HCT116 (cell line): ENCODE measurements around the gene CCNL1. TPM values are rescaled to one million over a fixed set of nuclear protein-coding genes. Genes with fewer than 3 reads are reported as not detected.
"Not testable (repeated sequence)": the region's sequence is repeated elsewhere in the genome, so short reads cannot be mapped to it uniquely, and the experiment has no call there.

Experiments
- ATAC-seq: fragments of 200-7000 bp; cut with Tn5 transposase; 2 replicates; pipeline ENCODE4 v1.9.1; 2020; ENCODE audit warnings: mild to moderate bottlenecking, moderate library complexity
- BruUV-seq: library from RNA; stranded (reverse); fragments of 400-500 nt; replicated peaks from 2 replicates; lab custom pipeline; 2021; lab: Mats Ljungman, UMichigan
- CTCF ChIA-PET: fragments of 300-600 bp; sonication (Branson Sonifier 250); formaldehyde crosslinking; loops from one replicate; lab custom pipeline; 2021; ENCODE audit warnings: antibody characterized with exemption; lab: Charles Lee
- POLR2A ChIA-PET: fragments of 300-600, 350-600 bp; sonication (Branson Sonifier 250); formaldehyde crosslinking; loops from one replicate; lab custom pipeline; 2021; ENCODE audit warnings: antibody characterized with exemption; lab: Charles Lee
- RAD21 ChIA-PET, 2 experiments: fragments of 300-600 bp; sonication (Branson Sonifier 250); formaldehyde crosslinking; loops; one replicate each; lab custom pipeline; 2023; ENCODE audit warnings: low total read pairs in 2 of 2; ENCODE audit not compliant: uncharacterized antibody in 2 of 2, unreplicated experiment in 2 of 2, low non-redundant PET in 1 of 2; lab: Charles Lee
- DNase-seq: peaks from one replicate; pipeline ENCODE4 v3.0.0-alpha.2; 2010; ENCODE audit warnings: low read depth, low spot score
- H2AFZ ChIP-seq: fragments of 200-600 bp; shearing (Covaris generic), sonication (generic); 2 replicates; pipeline ENCODE4 v1.6.1; 2017; ENCODE audit warnings: low read depth, mixed run types, mixed read lengths, antibody characterized with exemption, low read length; ENCODE audit not compliant: poor library complexity, severe bottlenecking
- H3K27ac ChIP-seq: 2 replicates; pipeline ENCODE4 v1.5.1; 2012; ENCODE audit warnings: low read depth, low read length
- H3K27me3 ChIP-seq: fragments of 200-600 bp; sonication (generic); 2 replicates; pipeline ENCODE4 v1.6.1; 2016; ENCODE audit warnings: mixed run types, low read length, mixed read lengths; ENCODE audit not compliant: insufficient read depth
- H3K36me3 ChIP-seq, 2 experiments: fragments of 200-500 bp in 1 of 2; fragments of 200-600 bp in 1 of 2; sonication (Bioruptor generic) in 1 of 2; sonication (generic) in 1 of 2; 2 replicates each; pipeline versions ENCODE4 v1.5.1 to v1.6.1; 2014 to 2016; ENCODE audit warnings: low read length in 2 of 2, inconsistent platforms in 1 of 2, mixed read lengths in 1 of 2, mixed run types in 1 of 2; ENCODE audit not compliant: insufficient read depth in 2 of 2, control insufficient read depth in 1 of 2
- H3K4me1 ChIP-seq, 2 experiments: fragments of 200-600 bp in 1 of 2; sonication (generic) in 1 of 2; 2 replicates each; pipeline versions ENCODE4 v1.5.1 to v1.6.1; 2012 to 2017; ENCODE audit warnings: low read length in 2 of 2, inconsistent platforms in 1 of 2, mild to moderate bottlenecking in 1 of 2, mixed read lengths in 1 of 2, mixed run types in 1 of 2, moderate library complexity in 1 of 2; ENCODE audit not compliant: insufficient read depth in 2 of 2, control insufficient read depth in 1 of 2
- H3K4me2 ChIP-seq: fragments of 200-600 bp; sonication (generic); 2 replicates; pipeline ENCODE4 v1.6.1; 2017; ENCODE audit warnings: mixed run types, low read length, mixed read lengths
- H3K4me3 ChIP-seq, 2 experiments: fragments of 200-600 bp in 1 of 2; sonication (generic) in 1 of 2; replicated peaks in 1 of 2; 2 replicates each; pipeline ENCODE4 v1.5.1; 2011 to 2016; ENCODE audit warnings: low read length in 2 of 2, control low read depth in 1 of 2, low read depth in 1 of 2, mild to moderate bottlenecking in 1 of 2, mixed read lengths in 1 of 2, mixed run types in 1 of 2
- H3K79me2 ChIP-seq: fragments of 200-600 bp; sonication (generic); 2 replicates; pipeline ENCODE4 v1.6.1; 2017; ENCODE audit warnings: mild to moderate bottlenecking, mixed run types, low read length, moderate library complexity, mixed read lengths; ENCODE audit not compliant: insufficient read depth
- H3K9ac ChIP-seq: fragments of 200-600 bp; sonication (generic); 2 replicates; pipeline ENCODE4 v1.6.1; 2016; ENCODE audit warnings: low read length, mixed read lengths
- H3K9me2 ChIP-seq: fragments of 200-600 bp; sonication (generic), shearing (Covaris generic); 2 replicates; pipeline ENCODE4 v1.6.1; 2017; ENCODE audit warnings: mixed run types, mild to moderate bottlenecking, moderate library complexity; ENCODE audit not compliant: insufficient read depth
- H3K9me3 ChIP-seq, 2 experiments: fragments of 200-500 bp in 1 of 2; fragments of 200-600 bp in 1 of 2; sonication (Bioruptor generic) in 1 of 2; sonication (generic) in 1 of 2; 2 replicates each; pipeline ENCODE4 v1.6.1; 2014 to 2017; ENCODE audit warnings: low read length in 2 of 2, mixed read lengths in 2 of 2, inconsistent platforms in 1 of 2, low read depth in 1 of 2, mild to moderate bottlenecking in 1 of 2, mixed run types in 1 of 2, moderate library complexity in 1 of 2; ENCODE audit not compliant: control insufficient read depth in 1 of 2, insufficient read depth in 1 of 2
- H4K20me1 ChIP-seq: fragments of 200-600 bp; sonication (generic), shearing (Covaris generic); 2 replicates; pipeline ENCODE4 v1.6.1; 2017; ENCODE audit warnings: mixed run types, mild to moderate bottlenecking, moderate library complexity; ENCODE audit not compliant: insufficient read depth
- ATF3 ChIP-seq: IDR thresholded peaks from 2 replicates; pipeline ENCODE4 v1.6.1; 2012
- CBX3 ChIP-seq: IDR thresholded peaks from 2 replicates; pipeline ENCODE4 v1.6.1; 2012; ENCODE audit warnings: low read depth
- EGR1 ChIP-seq: IDR thresholded peaks from 2 replicates; pipeline ENCODE4 v1.6.1; 2012; ENCODE audit warnings: low read depth
- ELF1 ChIP-seq: IDR thresholded peaks from 2 replicates; pipeline ENCODE4 v1.6.1; 2012; ENCODE audit warnings: low read depth, borderline replicate concordance
- EZH2 ChIP-seq: fragments of 200-600 bp; sonication (generic); IDR thresholded peaks from 2 replicates; pipeline ENCODE4 v1.6.1; 2017; ENCODE audit warnings: antibody characterized with exemption, mixed run types
- EZH2phosphoT487 ChIP-seq: fragments of 200-600 bp; IDR thresholded peaks from 2 replicates; pipeline ENCODE4 v1.6.1; 2018; ENCODE audit warnings: antibody characterized with exemption, borderline replicate concordance
- JUND ChIP-seq: IDR thresholded peaks from 2 replicates; pipeline ENCODE4 v1.6.1; 2012
- RAD21 ChIP-seq: IDR thresholded peaks from 2 replicates; pipeline ENCODE4 v1.6.1; 2012; ENCODE audit warnings: low read depth, mild to moderate bottlenecking
- SIN3A ChIP-seq: IDR thresholded peaks from 2 replicates; pipeline ENCODE4 v1.6.1; 2012; ENCODE audit warnings: low read depth
- SP1 ChIP-seq: IDR thresholded peaks from 2 replicates; pipeline ENCODE4 v1.6.1; 2012; ENCODE audit warnings: low read depth
- SRF ChIP-seq: IDR thresholded peaks from 2 replicates; pipeline ENCODE4 v1.6.1; 2012; ENCODE audit warnings: low read depth
- TCF7L2 ChIP-seq: IDR thresholded peaks from 2 replicates; pipeline ENCODE4 v1.7.0; 2011; ENCODE audit warnings: borderline replicate concordance, inconsistent platforms; ENCODE audit not compliant: insufficient read depth, insufficient read length; ENCODE audit errors: extremely low read depth
- ZBTB33 ChIP-seq: IDR thresholded peaks from 2 replicates; pipeline ENCODE4 v1.6.1; 2011; ENCODE audit warnings: mild to moderate bottlenecking, low read length, moderate library complexity; ENCODE audit not compliant: insufficient replicate concordance; ENCODE audit errors: extremely low read depth
- ZNF274 ChIP-seq: fragments of 200-500 bp; sonication (Bioruptor generic); IDR thresholded peaks from 2 replicates; pipeline ENCODE4 v1.6.1; 2014; ENCODE audit warnings: mild to moderate bottlenecking, low read depth, low read length, inconsistent platforms
- intact Hi-C: fragments of 100-400 bp; cut with micrococcal nuclease; formaldehyde crosslinking; loops from 2 replicates; pipeline ENCODE4 v1.10.0; 2022
- total RNA-seq: library from RNA; stranded (reverse); gene quantifications from one replicate; pipeline ENCODE4 v1.2.1, GENCODE V29; 2021; ENCODE audit not compliant: unreplicated experiment

Gene CCNL1
- total RNA-seq, 1 experiment from 2014 or later = 96.7 TPM

GRCh38 chr3:157195965-157196364 is 36.0 kb upstream of the CCNL1 start:
- Histone ChIP-seq H3K4me3 (no peak overlapping the region), H3K27ac (no peak overlapping the region), H4K20me1 (no peaks in the 10 kb centered on the region), H3K4me1 (no peaks in the 10 kb centered on the region), H3K4me2 (no peak overlapping the region), H3K9me2 (no peaks in the 10 kb centered on the region), H3K9ac (no peak overlapping the region), H3K9me3 (no peaks in the 10 kb centered on the region), H3K27me3 (no peaks in the 10 kb centered on the region), H3K36me3 (no peaks in the 10 kb centered on the region), H2AFZ (no peak overlapping the region), H3K79me2 (no peaks in the 10 kb centered on the region)
- ChIA-PET CTCF (no interaction called here), POLR2A (no interaction called here), RAD21 (no interaction called here)
- ATAC-seq (no peak), DNase-seq (no peak)
- intact Hi-C loops = no loop called here
- TF ChIP-seq SIN3A (no peak), ELF1 (no peak), TCF7L2 (no peak), JUND (no peak), RAD21 (no peak), ZNF274 (no peak), EZH2 (no peak), CBX3 (no peak), ATF3 (no peak), SRF (no peak), EZH2phosphoT487 (no peak), EGR1 (no peak), ZBTB33 (no peak), SP1 (no peak)
- no TSS peak for BruUV-seq

- H3K9me2 ChIP-seq, ATAC-seq, H3K4me3 ChIP-seq, CTCF ChIA-PET, BruUV-seq, RAD21 ChIA-PET, H3K4me2 ChIP-seq, intact Hi-C loops, H3K79me2 ChIP-seq, H3K9me3 ChIP-seq, H4K20me1 ChIP-seq, H3K9ac ChIP-seq, H3K27ac ChIP-seq, H3K27me3 ChIP-seq, H3K4me1 ChIP-seq, H2AFZ ChIP-seq, H3K36me3 ChIP-seq, DNase-seq, POLR2A ChIA-PET: not testable (repeated sequence)
Measured at GRCh38 chr3:157191149-157191548, 31.2 kb upstream of the CCNL1 start.
